Peyer's patch (tissue), 4 donors: Measurements from ENCODE around the gene GUCY2D. TPM values are rescaled to one million over a fixed set of nuclear protein-coding genes. Genes with fewer than 3 reads are reported as not detected.
A peak's percentile ranks its signal among the peaks of the same experiment; 100 is the strongest.

Source experiments
- DNase-seq, 3 donors: peaks; one replicate each; pipeline ENCODE4 v3.0.0-alpha.2; 2017 to 2019
- H3K27ac ChIP-seq, 4 donors: fragments of 200-600 bp; sonication (generic); one replicate each; pipeline ENCODE4 v1.5.1; 2016 to 2019
- H3K27me3 ChIP-seq, 2 donors: fragments of 200-600 bp; sonication (generic); one replicate each; pipeline ENCODE4 v1.5.1; 2019
- H3K36me3 ChIP-seq, 3 donors: fragments of 200-600 bp; sonication (generic); one replicate each; pipeline ENCODE4 v1.5.1; 2016 to 2019
- H3K4me1 ChIP-seq, 4 donors: fragments of 200-600 bp; sonication (generic); one replicate each; pipeline ENCODE4 v1.5.1; 2016 to 2019
- H3K4me3 ChIP-seq, 4 donors: fragments of 200-600 bp; sonication (generic); 1 replicate in 3 of 4; 2 replicates in 1 of 4; pipeline ENCODE4 v1.5.1; 2016 to 2019; ENCODE audit warnings: mild to moderate bottlenecking in 1 of 4
- H3K9me3 ChIP-seq, 4 donors: fragments of 200-600 bp; sonication (generic); one replicate each; pipeline ENCODE4 v1.5.1; 2016 to 2019; ENCODE audit warnings: mild to moderate bottlenecking in 1 of 4
- CTCF ChIP-seq, 6 experiments: fragments of 450-650 bp in 4 of 6; fragments of 200-600 bp in 2 of 6; sonication (generic) in 1 of 6; IDR thresholded peaks; one replicate each; pipeline ENCODE4 v1.5.1; 2017 to 2019; ENCODE audit warnings: antibody characterized with exemption in 6 of 6, mild to moderate bottlenecking in 3 of 6, moderate library complexity in 1 of 6
- POLR2A ChIP-seq, 2 donors: fragments of 450-650 bp; IDR thresholded peaks; one replicate each; pipeline ENCODE4 v1.5.1; 2017; ENCODE audit warnings: antibody characterized with exemption in 2 of 2, mild to moderate bottlenecking in 2 of 2, moderate library complexity in 2 of 2
- total RNA-seq, 4 donors: library from RNA; depleted of rRNA; stranded (reverse); fragments of >200 nt; gene quantifications; one replicate each; pipeline ENCODE4 v1.1.0, GENCODE V29; 2016

The GUCY2D gene
- total RNA-seq, 4 donors from 2014 or later: not detected

DNA sequence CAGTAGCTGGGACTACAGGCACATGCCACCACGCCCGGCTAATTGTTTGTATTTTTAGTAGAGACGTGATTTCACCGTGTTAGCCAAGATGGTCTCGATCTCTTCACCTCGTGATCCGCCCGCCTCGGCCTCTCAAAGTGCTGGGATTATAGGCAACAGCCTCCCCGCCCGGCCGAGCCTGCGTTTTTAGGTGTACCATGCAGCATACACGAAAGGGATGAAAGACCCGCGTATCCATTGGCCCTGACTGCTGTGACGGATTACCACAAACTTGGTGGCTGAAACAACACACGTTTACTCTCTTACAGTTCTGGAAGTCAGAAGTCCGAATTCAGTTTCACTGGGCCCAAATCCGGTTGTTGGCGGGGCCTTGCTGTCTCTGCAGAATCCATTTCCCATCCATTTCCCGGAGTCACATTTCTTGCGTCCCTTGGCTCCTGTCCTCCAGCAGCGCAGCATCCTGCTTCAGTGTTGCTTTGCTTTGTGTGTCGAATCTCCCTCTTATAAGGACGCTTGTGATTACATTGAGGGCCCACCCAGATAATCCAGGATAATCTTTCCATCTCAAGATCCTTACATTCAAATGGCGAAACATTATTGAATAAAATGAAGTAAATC is 8.3 kb upstream of the GUCY2D start:
- Histone ChIP-seq H3K36me3 (no peaks in the 10 kb centered on the region), H3K4me1 (peaks cover 0 to 4% (median 2%) of the 10 kb centered on the region in 4 donors), H3K4me3 (no peak overlapping the region), H3K27me3 (no peaks in the 10 kb centered on the region), H3K9me3 (no peaks in the 10 kb centered on the region), H3K27ac (no peak overlapping the region)
- TF ChIP-seq POLR2A (IDR thresholded peaks at IDR 0.05) (no peak), CTCF (IDR thresholded peaks at IDR 0.05) (no peak)
- DNase-seq: no peak

DNA sequence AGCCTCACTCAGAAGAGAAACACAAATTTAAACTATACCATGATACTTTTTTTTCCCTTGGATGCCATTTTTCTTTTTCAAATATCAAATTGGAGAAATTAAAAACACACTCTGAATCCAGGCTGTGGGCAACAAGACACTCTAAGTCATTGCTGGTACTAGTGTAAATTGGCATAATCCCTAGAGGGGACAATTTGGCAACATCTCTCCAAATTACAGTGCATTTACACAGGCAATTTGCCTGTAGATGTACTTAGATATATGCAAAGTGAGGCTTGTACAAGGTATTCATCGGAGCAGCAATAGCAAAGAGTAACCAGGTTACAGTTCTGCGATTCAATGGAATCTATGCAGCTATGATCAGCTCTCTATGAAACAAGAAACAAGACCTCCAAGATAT is 6.7 kb upstream of the GUCY2D start:
- Histone ChIP-seq H3K27ac (no peak overlapping the region), H3K4me1 (no peaks in the 10 kb centered on the region), H3K36me3 (no peaks in the 10 kb centered on the region), H3K27me3 (no peaks in the 10 kb centered on the region), H3K9me3 (no peaks in the 10 kb centered on the region), H3K4me3 (no peak overlapping the region)
- no peak for DNase-seq
- no peak for TF ChIP-seq CTCF (IDR thresholded peaks at IDR 0.05)
- TF ChIP-seq POLR2A (IDR thresholded peaks at IDR 0.05): no peak

DNA sequence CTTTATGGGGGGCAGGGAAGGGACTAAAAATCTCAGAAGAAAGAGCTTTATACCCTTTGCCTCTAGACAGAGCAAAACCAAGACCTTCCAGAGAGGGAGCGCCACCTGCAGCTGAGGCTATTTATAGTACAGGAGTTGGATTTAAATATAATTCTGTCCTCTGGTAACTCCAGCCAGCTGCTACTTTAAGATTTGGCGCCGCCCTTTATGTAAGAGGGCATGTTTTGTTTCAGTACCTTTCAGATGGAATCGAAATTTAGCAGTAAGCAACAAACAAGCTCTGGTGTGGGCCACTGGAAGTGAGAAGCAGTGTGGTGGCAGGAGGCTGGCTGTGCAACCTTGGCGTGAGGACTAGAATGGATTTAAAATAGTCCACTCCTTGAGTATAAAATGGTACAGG is 5.2 kb upstream of the GUCY2D start:
- Histone ChIP-seq H3K27ac (no peak overlapping the region), H3K4me3 (no peak overlapping the region), H3K36me3 (no peaks in the 10 kb centered on the region), H3K9me3 (no peaks in the 10 kb centered on the region), H3K4me1 (peaks cover 0 to 4% (median under 1%) of the 10 kb centered on the region in 4 donors), H3K27me3 (peaks cover 0 to 4% of the 10 kb centered on the region in 2 donors)
- TF ChIP-seq CTCF (IDR thresholded peaks at IDR 0.05) (peak in 4 of 6 experiments; percentile 15 to 37 (median 30)), POLR2A (IDR thresholded peaks at IDR 0.05) (no peak)
- DNase-seq: peak in 2 of 3 donors; percentile 26 to 64

DNA sequence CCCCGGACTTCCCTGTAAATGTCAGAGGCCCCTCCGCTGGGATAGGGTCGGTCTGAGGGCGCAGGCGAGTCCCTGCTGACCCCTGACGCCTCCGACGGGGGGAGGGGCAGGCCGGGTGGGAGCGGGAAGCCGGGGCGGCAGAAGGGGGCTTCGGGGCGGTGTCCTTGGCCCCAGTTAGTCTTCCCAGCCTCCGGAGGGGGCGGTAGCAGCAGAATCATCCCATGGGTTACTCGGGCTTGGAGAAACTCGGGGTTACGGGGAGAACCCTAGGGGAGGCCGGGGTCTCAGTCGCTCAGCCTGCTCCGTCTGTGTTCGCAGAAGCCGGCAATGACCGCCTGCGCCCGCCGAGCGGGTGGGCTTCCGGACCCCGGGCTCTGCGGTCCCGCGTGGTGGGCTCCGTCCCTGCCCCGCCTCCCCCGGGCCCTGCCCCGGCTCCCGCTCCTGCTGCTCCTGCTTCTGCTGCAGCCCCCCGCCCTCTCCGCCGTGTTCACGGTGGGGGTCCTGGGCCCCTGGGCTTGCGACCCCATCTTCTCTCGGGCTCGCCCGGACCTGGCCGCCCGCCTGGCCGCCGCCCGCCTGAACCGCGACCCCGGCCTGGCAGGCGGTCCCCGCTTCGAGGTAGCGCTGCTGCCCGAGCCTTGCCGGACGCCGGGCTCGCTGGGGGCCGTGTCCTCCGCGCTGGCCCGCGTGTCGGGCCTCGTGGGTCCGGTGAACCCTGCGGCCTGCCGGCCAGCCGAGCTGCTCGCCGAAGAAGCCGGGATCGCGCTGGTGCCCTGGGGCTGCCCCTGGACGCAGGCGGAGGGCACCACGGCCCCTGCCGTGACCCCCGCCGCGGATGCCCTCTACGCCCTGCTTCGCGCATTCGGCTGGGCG is 542 bp downstream of the GUCY2D start:
- H3K36me3 ChIP-seq: no peaks in the 10 kb centered on the region
- peak overlapping the region in 3 of 4 donors; percentile 24 to 33 (median 26) for H3K4me3 ChIP-seq
- H3K9me3 ChIP-seq: no peaks in the 10 kb centered on the region
- TF ChIP-seq POLR2A (IDR thresholded peaks at IDR 0.05) (no peak), CTCF (IDR thresholded peaks at IDR 0.05) (no peak)
- no peak for DNase-seq
- no peak overlapping the region for H3K27ac ChIP-seq
- peaks cover 0 to 20% (median 8%) of the 10 kb centered on the region in 4 donors for H3K4me1 ChIP-seq
- H3K27me3 ChIP-seq: peaks cover 0 to 22% of the 10 kb centered on the region in 2 donors

- peaks cover 0 to 22% of the 10 kb centered on the region in 2 donors for H3K27me3 ChIP-seq
- no peak for DNase-seq
Measured at GRCh38 chr17:8003594-8004181, 1.3 kb downstream of the GUCY2D start.

More at GRCh38 chr17:8003594-8004181, 1.3 kb downstream of the GUCY2D start:
- H3K27ac ChIP-seq: no peak overlapping the region
- TF ChIP-seq CTCF (IDR thresholded peaks at IDR 0.05): no peak
- TF ChIP-seq POLR2A (IDR thresholded peaks at IDR 0.05): no peak
- H3K36me3 ChIP-seq: no peaks in the 10 kb centered on the region
- H3K4me3 ChIP-seq: peak overlapping the region in 1 of 4 donors; percentile 33
- peaks cover 0 to 20% (median 8%) of the 10 kb centered on the region in 4 donors for H3K4me1 ChIP-seq
- no peaks in the 10 kb centered on the region for H3K9me3 ChIP-seq
